Chondrocyte (in vitro differentiated cells): ENCODE data around the gene CDH12. TPM values are rescaled to one million over a fixed set of nuclear protein-coding genes. Genes with fewer than 3 reads are reported as not detected.

ENCODE experiments used
- DNase-seq: peaks from one replicate; pipeline ENCODE4 v3.0.0; 2021; ENCODE audit warnings: mixed read lengths, low spot score
- H3K27ac Mint-ChIP-seq: one replicate; pipeline ENCODE4 v1.8.0; 2021; ENCODE audit warnings: mild to moderate bottlenecking, moderate library complexity, mixed read lengths; ENCODE audit not compliant: unreplicated experiment
- H3K27me3 Mint-ChIP-seq: 2 replicates; pipeline ENCODE4 v1.8.0; 2021; ENCODE audit warnings: low read depth, mixed read lengths
- H3K36me3 Mint-ChIP-seq: 2 replicates; pipeline ENCODE4 v1.8.0; 2021; ENCODE audit warnings: low read depth, mixed read lengths
- H3K4me1 Mint-ChIP-seq: 2 replicates; pipeline ENCODE4 v1.8.0; 2021; ENCODE audit warnings: low read depth, mild to moderate bottlenecking, mixed read lengths
- H3K4me3 Mint-ChIP-seq: one replicate; pipeline ENCODE4 v1.8.0; 2021; ENCODE audit warnings: mild to moderate bottlenecking, moderate library complexity, mixed read lengths; ENCODE audit not compliant: unreplicated experiment
- H3K9me3 Mint-ChIP-seq: 2 replicates; pipeline ENCODE4 v1.8.0; 2021; ENCODE audit warnings: low read depth, mixed read lengths
- total RNA-seq: library from RNA; stranded (reverse); gene quantifications from 3 replicates; pipeline ENCODE4 v1.2.1, GENCODE V29; 2021
- TF ChIP-seq, protein P1 (sequence below): fragments of 200-600 bp; sonication (generic); IDR thresholded peaks from 2 replicates; pipeline ENCODE4 v1.5.0; 2021; ENCODE audit warnings: antibody characterized with exemption, mild to moderate bottlenecking, moderate library complexity

CDH12 gene
- total RNA-seq, 1 donor from 2014 or later, result not detected

GRCh38 chr5:21882074-21882745 lies 970.9 kb downstream of the CDH12 start:
- Mint-ChIP-seq H3K27me3 (peaks cover 5% of the 10 kb centered on the region), H3K4me3 (no peak overlapping the region), H3K4me1 (no peaks in the 10 kb centered on the region), H3K9me3 (no peaks in the 10 kb centered on the region), H3K27ac (no peak overlapping the region), H3K36me3 (no peaks in the 10 kb centered on the region)
- no peak for DNase-seq
- TF ChIP-seq, protein P1, sequence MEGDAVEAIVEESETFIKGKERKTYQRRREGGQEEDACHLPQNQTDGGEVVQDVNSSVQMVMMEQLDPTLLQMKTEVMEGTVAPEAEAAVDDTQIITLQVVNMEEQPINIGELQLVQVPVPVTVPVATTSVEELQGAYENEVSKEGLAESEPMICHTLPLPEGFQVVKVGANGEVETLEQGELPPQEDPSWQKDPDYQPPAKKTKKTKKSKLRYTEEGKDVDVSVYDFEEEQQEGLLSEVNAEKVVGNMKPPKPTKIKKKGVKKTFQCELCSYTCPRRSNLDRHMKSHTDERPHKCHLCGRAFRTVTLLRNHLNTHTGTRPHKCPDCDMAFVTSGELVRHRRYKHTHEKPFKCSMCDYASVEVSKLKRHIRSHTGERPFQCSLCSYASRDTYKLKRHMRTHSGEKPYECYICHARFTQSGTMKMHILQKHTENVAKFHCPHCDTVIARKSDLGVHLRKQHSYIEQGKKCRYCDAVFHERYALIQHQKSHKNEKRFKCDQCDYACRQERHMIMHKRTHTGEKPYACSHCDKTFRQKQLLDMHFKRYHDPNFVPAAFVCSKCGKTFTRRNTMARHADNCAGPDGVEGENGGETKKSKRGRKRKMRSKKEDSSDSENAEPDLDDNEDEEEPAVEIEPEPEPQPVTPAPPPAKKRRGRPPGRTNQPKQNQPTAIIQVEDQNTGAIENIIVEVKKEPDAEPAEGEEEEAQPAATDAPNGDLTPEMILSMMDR, result no peak

GRCh38 chr5:21880164-21880563 lies 973.0 kb downstream of the CDH12 start:
- TF ChIP-seq, protein P1, result no peak
- peaks cover 2% of the 10 kb centered on the region for H3K9me3 Mint-ChIP-seq
- peaks cover 4% of the 10 kb centered on the region for H3K27me3 Mint-ChIP-seq
- H3K4me3 Mint-ChIP-seq, result no peak overlapping the region
- H3K4me1 Mint-ChIP-seq, result no peaks in the 10 kb centered on the region
- no peak overlapping the region for H3K27ac Mint-ChIP-seq
- DNase-seq, result no peak
- H3K36me3 Mint-ChIP-seq, result no peaks in the 10 kb centered on the region

DNA sequence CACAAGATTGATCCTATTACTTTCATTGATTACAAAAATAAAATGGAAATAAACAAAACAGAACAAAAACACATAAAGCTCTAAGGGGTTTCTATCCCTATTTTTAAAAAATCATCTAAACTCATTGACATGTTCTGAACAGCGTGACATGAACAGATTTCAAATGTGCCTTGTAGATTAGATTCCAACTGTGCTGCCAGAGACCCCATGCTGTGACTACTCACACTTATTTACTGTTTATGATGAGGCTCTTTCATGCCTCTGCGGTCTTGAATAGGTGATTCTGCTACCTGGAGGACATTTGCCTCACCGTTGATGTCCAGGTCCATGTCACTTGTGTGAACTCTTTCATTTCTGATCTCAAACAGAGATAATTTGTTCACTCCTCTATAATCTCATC lies 990.2 kb downstream of the CDH12 start:
- Mint-ChIP-seq H3K4me3 (no peak overlapping the region), H3K36me3 (no peaks in the 10 kb centered on the region), H3K9me3 (peaks cover 4% of the 10 kb centered on the region), H3K4me1 (no peaks in the 10 kb centered on the region), H3K27me3 (peaks cover 12% of the 10 kb centered on the region), H3K27ac (no peak overlapping the region)
- no peak for DNase-seq
- TF ChIP-seq, protein P1, result no peak

DNA sequence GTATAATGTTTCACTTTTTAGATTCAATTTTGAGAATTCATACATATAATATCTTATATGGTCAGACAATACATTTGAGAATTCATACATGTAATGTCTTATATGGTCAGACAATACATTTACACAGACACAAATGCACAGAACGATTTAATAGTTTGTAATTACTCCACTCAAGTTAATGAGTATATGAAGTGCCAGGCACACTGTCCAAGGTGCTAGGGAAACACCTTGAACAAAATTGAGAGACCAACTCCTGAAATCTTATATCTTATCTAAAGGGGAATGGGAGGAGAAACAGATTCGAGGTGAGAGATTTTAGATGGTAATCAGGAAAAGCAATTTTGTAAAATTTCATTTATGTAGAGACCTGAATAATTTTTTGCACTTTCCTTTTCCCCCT lies 994.7 kb downstream of the CDH12 start:
- H3K9me3 Mint-ChIP-seq, result no peaks in the 10 kb centered on the region
- no peak overlapping the region for H3K4me3 Mint-ChIP-seq
- no peak overlapping the region for H3K27ac Mint-ChIP-seq
- no peak for DNase-seq
- H3K36me3 Mint-ChIP-seq, result no peaks in the 10 kb centered on the region
- no peaks in the 10 kb centered on the region for H3K4me1 Mint-ChIP-seq
- peaks cover 5% of the 10 kb centered on the region for H3K27me3 Mint-ChIP-seq
- TF ChIP-seq, protein P1, result no peak

GRCh38 chr5:21856987-21857386 lies 996.2 kb downstream of the CDH12 start:
- Mint-ChIP-seq H3K36me3 (no peaks in the 10 kb centered on the region), H3K4me1 (no peaks in the 10 kb centered on the region), H3K27me3 (peaks cover 4% of the 10 kb centered on the region), H3K9me3 (no peaks in the 10 kb centered on the region), H3K27ac (no peak overlapping the region), H3K4me3 (no peak overlapping the region)
- TF ChIP-seq, protein P1, result no peak
- no peak for DNase-seq
